HG03439 (cell line): ENCODE data around the gene RRBP1.
"Not testable (repeated sequence)": the region's sequence is repeated elsewhere in the genome, so short reads cannot be mapped to it uniquely, and the experiment has no call there.

Source experiments
- ATAC-seq: cut with Tn5 transposase; IDR thresholded peaks from one replicate; pipeline ENCODE4 v1.9.1; 2021; ENCODE audit warnings: mild to moderate bottlenecking, moderate library complexity; ENCODE audit not compliant: unreplicated experiment

RRBP1 gene

DNA sequence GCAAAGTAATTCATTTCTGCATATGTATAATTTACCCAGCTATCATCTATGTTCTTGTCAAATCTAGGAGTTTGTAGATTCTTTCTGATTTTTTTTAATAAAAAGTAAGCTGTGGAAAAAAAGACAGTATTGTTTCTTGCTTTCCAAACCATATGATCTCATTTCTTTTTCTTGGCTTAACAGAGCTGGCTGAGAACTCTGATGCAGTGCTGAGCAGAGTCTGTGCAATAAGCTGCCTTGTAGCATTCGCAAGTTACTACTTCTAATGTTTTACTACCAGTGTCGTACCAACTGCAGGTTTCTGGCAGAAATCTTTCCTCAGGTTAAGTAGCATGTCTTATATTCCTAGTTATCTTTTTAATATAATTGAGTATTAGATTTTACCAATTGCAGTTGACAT lies 15.6 kb downstream of the RRBP1 start:
- no peak for ATAC-seq

GRCh38 chr20:17665756-17666155 lies 16.3 kb downstream of the RRBP1 start:
- ATAC-seq = no peak

- no peak for ATAC-seq
These were observed 17.9 kb downstream of the RRBP1 start for GRCh38 chr20:17664025-17664633.

DNA sequence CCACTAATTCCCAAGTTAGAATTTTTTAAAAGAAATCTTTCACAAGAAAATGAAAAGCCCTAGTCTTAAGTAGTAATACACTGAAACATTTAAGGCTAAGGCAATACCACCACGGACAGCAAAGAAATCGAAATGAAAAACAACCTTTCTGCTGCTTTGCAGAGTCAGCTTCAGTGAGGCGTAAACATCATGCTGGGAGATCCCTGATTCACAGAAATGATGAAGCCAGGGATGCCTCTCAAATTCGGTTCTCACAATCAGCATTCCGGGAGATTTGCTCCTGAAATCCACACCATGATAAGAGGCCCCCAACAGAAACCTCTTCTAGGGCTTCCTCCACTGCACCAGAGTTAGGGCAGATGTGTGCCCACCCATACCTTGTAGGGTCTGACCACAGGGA lies 18.6 kb downstream of the RRBP1 start:
- ATAC-seq = no peak

GRCh38 chr20:17663040-17663399 lies 19.0 kb downstream of the RRBP1 start:
- ATAC-seq = no peak

DNA sequence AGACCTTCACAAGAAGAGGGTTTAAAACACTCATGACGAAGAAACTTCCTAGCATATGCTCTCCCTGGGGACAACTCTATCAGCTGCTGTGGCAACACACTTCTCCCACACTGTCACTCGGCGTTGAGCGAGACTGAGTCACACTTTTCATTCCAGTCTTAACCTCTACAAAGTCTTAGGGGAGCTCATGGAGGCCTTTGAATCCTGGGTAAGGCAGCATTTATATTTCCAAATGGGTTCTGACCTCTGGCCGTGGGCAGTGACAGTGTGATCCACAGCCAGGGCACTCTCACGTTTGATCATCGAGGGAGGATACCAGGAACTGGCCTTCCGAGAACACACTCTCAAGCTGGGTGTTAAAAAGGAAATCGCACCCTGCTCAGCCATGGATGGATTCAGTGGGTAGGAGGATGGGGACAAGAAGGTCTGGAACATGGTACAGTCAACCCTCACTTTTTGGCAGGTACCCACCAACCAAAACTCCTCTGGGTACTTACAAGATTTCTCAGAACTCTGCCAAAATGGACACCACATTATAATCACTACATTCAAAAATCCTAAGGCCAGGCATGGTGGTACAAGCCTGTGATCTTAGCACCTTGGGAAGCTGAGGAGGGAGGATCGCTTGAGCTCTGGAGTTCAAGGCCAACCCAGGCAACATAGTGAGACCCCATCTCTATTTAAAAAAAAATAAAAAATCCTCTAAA lies 19.6 kb downstream of the RRBP1 start:
- no peak for ATAC-seq

GRCh38 chr20:17661121-17661744 lies 20.8 kb downstream of the RRBP1 start:
- ATAC-seq = no peak

GRCh38 chr20:17660667-17661066 lies 21.4 kb downstream of the RRBP1 start:
- no peak for ATAC-seq

GRCh38 chr20:17659801-17660200 lies 22.2 kb downstream of the RRBP1 start:
- ATAC-seq = no peak

DNA sequence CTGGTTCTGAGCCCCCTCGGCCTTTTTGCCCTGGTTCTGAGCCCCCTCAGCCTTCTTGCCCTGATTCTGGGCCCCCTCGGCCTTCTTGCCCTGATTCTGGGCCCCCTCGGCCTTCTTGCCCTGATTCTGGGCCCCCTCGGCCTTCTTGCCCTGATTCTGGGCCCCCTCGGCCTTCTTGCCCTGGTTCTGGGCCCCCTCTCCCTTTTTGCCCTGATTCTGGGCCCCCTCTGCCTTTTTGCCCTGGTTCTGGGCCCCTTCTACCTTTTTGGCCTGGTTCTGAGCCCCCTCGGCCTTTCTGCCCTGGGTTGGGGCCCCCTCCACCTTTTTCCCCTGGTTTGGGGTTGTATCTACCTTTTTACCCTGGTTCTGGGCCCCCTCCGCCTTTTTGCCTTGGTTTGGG lies 22.7 kb downstream of the RRBP1 start:
- ATAC-seq = not testable (repeated sequence)

DNA sequence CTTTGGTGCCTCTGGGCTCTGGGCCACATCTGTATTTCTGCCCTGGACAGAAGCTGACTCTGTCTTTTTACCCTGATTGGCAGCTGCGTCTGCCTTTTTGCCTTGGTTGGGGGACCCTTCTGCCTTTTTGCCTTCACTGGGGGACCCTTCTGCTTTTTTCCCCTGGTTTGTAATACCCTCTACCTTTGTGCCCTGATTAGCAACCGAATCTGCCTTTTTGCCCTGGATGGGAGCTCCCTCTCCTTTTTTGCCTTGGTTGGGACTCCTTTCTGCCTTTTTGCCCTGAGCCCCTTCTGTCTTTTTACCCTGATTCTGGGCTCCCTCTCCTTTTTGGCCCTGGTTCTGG lies 23.4 kb downstream of the RRBP1 start:
- ATAC-seq = no peak

DNA sequence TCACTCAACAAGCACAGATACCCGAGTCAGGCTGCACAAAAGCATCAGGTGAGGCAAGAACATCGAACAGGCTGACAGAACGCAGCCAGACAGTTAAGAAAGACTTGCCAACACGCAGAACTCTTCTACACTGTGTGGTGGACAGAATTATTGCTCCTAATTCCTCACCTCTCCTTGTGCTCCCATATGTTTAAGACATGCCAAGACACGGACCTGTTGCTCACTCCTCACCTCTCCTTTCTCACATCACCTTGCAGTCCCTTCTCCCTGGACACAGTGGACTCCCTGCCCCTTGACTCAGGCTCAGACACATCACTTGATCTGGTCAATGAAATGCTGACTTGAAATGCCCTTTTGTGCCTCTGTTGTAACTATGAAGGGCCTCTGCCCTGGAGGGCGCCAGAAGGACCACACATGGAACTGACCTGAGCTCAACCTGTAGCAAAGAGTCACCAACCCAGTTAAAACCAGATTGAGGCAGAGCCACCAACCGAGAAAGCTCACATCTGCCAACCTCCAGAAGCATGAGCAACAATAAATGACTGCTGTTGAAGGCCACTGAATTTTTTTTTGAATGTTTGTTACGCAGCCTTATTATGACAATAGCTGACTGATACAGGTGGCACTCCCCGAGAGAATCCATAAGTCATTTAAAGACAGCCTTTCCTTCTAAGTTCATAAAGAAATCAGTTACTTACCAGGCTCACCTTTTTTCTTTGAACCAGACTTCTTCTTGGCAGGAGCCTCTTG lies 24.0 kb downstream of the RRBP1 start:
- no peak for ATAC-seq

DNA sequence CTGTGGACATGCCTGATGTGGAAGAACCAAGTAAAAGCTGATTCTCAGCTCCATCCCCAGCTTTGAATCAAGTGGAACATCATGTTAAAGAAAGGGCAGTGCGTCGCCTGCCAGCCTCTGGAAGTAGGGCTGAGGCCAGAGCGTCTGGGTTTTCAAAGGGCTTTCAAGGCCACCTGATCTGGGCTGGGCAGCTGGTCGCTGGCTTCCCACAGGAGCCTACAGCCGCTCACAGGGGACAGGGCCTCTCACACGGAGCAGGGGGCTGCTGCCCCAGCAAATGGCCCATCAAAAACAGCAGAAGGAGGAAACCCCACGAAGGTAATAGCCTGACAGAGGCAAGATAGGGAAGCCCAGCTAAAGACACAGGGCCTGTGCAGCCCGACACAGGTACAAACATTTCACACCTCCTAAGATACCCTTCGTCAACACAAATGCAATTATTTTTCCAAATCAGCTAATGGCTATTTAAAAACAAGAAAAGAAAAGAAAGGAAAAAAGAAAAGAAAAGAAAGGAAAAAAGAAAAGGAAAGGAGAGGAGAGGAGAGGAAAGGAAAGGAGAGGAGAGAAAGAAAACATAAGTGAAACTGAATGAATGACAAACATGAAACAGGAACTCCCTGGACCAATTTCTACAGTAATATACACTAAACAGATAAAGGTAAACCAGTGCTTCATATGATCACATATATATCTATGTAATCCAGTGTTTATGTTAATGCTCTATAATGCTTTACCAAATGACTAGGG lies 24.8 kb downstream of the RRBP1 start:
- ATAC-seq = no peak

DNA sequence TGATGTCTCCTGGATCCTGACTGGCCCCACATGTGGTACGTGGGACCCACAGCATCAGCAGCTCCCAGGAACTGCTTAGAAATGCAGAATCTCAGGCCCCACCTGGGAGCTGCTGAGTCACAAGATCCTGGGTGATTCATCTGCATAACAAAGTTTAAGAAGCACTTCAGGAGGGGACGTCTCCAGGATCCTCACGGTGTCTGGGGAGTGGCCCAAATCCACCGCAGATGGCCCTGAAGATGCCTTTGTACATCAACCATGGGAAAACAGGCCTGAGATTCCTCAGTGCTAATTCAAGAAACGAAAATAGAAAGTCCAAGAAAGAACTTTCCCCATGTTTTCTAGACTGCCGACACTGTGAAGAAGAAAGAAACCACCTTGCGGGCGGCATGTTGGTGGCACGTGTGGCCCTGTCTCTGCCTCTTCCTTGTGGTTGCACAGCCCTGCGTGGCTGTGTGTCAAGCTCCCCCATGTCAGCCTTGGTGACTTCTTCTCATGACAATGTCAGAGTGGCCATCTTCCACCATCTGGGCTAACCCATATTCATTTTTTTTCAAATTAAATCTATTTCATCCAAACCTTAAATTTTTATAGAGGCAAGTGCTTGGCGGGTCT lies 26.1 kb downstream of the RRBP1 start:
- ATAC-seq = no peak

DNA sequence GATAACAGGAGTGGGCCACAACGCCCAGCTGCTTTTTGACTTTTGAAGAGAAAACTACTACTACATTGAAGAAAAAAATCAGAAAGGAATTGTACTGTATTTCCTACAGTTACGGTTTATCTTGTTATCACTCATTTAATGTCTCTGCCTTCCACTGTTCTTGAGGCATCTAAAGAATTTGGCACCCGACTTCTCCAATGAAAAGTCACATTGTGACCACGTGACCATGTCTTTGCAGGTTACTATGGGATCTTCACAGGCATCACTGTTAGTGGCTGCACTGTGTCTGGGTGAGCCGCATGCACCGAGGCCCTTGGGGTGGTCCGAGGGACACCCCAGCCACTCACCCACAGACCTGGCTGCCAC lies 26.8 kb downstream of the RRBP1 start:
- no peak for ATAC-seq

GRCh38 chr20:17654649-17655285 lies 27.3 kb downstream of the RRBP1 start:
- no peak for ATAC-seq

- no peak for ATAC-seq
These were observed 28.0 kb downstream of the RRBP1 start for GRCh38 chr20:17653835-17654648.

DNA sequence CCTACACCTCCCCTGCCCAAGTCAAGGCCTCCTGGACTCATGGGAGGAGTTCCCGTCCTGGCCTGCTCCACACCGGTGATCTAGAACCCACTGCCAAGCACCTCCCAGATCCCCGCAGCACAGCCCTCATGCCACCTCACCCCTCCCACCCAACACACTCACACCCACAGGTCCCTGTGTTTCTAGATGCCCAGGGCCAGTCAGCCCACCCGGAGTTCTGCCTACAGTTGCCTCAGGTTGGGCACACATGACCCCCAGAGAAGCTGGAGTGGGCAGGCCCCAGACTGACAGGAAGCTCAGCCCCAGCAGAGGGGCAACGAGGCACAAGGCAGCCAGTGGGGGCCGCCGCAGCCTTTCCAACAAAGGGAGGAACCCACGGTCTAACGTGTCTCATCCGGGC lies 29.6 kb downstream of the RRBP1 start:
- no peak for ATAC-seq

DNA sequence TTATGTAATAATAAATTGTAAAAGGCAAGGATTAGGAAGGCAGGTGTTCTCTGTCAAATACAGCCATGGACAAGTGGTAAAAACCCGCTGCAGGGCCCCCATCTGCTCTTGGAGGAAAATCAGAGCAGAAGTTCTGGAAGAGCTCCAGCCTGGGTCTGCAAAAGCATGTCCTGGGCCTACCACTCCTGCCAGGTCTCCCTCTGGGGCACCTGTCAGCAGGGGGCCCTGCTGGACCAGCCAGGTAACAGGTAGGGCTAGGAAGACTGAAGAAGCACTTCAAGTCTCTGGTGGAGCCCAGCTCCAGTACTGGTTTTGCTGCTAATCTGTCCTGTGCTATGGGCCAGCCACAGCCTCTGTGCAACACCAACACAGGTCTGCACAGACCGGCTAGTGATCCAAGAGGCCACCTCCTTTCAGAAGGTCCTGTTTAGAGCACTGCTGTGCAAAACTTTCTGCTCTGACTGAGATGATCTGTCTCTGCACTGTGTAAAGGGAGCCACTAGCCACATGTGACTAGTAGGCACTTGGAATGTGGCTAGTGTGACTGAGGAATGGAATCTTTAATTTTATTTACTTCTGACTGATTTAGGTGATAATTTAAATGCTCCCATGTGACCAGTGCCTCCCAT lies 30.2 kb downstream of the RRBP1 start:
- ATAC-seq = no peak
